ENCODE results near the gene RET.
"Not testable (repeated sequence)": the region's sequence is repeated elsewhere in the genome, so short reads cannot be mapped to it uniquely, and the experiment has no call there.

Gene RET

DNA sequence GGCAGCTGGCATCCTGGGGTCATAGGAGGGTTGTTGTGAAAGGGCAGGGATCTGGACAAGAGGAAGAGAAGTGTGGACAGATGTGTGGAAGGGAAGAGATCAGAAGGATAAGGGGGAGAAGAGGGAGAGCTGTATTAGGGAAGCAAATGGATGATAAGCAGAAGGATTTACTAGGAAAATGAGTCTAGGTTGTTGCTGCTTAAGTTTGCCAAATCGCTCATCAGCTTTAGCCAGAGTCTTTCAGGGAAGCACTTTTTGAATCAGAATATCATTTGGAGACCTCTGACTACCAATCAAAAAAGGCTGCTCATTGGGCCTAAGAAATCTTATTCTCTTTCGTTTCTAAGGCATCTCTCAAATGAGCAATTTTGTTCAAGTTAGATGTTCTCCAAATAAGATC is 58.8 kb downstream of the RET start:
- no peak for DNase-seq (ENCODE audit: low read depth in 2 of 2)

DNA sequence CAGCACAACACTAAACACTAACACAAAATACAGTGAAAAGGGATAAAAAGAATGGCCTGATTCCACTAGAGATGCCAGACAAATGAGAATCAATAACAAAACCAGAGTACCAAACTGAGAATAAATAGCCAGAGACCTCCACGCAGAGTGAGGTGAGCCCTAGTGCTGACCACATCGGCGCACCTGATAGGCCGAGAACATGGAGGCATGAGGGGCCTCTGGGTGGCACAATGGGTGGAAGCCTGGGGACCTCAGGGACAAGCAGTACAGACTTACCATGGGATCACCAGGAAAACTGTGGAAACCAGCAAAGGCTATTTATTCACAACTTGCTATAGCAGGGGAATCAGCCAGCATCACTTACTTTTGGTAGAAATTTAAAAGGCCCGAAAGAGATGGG is 59.6 kb downstream of the RET start:
- no peak for DNase-seq (ENCODE audit: low read depth in 2 of 2)

DNA sequence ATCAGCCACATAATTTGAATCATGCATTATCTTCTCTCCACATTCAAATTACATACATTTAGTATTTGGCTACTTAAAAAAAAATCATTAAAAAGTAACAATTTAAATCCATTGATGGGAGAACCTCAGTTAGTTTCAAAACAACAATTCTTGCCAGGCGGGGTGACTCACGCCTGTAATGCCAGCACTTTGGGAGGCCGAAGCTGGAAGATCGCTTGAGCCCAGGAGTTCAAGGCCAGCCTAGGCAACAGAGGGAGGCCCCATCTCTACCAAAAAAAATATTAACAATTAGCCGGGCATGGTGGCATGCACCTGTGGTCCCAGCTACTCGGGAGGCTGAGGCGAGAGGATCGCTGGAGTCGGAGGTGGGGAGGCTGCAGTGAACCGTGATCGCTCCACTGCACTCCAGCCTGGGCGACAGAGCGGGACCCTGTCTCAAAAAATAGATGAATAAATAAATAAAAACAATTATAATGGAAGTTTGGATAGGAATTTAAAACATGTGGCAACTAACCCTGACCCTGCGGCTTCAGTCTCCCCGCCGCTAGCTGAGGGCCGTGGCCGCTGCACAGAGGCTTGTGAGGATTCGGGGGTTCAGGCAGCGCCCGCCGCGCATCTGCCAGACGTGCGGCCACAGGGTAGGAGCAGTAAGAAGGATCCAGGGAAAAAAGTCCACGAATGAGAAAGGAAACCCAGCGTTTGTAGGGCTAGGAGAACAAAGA is 60.3 kb downstream of the RET start:
- DNase-seq (ENCODE audit: low read depth in 2 of 2), result no peak

DNA sequence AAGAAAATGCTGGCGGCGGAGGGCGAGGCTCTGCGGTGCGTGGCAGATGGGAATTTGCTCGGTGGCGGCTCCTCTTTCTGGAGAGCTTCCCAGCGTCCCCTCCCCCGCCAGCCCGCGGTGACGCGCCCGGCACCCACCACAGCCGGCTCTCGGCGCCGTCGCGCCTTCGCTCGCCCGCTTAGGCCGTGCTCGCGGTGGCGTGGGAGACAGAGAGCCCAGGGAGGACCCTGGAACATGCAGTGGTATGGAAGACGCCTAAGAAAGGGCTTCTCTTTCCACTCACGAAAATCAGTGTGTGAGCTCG is 60.8 kb downstream of the RET start:
- no peak for DNase-seq (ENCODE audit: low read depth in 2 of 2)

DNA sequence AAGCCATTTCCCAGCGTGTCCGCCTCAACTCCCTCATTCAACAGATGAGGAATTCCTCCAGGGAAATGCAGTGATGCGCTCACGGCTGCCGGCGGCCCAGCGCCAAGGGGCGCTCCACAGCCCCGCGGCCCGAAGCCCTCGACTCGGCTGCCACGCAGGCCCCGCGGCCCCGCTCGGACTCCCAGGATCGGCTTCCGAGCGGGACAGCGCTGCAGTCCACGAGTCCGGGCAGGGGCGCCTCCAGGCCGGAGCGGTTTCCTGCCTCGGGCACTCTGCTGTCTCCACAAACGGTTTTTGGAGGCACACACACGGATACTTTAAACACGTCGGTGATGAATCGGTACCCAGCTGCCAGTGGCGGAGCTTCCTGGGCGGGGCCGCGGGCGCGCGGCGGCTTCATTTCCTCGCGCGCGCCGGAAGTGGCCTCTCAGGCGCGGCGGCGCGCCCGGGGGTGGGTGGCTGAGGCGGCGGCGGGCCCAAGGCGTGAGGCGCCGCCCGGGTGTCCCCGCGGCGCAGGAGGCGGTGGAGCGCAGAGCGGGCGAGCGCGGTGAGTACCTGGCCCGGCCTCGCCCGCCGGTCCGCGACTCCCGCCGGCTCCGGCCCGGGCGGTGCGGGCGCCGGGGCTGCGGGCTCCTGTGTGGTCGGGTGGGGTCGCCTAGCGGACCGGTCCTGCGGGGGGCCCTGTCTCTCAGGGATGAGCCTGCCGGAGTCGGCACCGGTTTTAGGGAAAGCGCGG is 61.3 kb downstream of the RET start, which contains the start of gene CSGALNACT2:
Gene CSGALNACT2 (plus strand): TSS at position 425 of the 736 bp plus-strand sequence. CDS start 16,705 bp downstream, outside the sequence.
- DNase-seq (ENCODE audit: low read depth in 2 of 2), result peak; percentile 85 to 86

DNA sequence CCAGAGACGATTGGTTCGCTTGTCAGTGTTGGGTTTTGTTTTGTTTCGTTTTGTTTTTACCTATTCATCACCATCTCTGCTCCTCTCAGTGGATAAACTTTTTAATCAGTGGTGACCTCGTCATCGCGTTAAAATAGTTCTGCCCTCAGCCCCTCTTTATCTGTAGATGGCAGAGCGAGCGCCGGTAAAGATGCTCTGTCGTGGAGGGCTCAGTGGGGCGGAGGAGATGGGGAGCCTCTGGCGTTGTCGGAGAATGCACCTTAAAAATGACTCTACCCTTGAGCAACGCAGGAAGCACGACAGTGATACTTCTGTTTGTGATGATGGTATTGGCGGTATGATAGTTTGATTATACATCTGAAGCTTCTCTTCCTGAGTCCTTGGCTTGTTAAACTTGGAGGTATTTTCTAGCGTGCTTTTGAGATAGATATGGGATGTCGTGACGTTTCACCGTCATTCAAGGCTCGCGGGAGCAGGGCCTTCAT is 61.9 kb downstream of the RET start:
- DNase-seq (ENCODE audit: low read depth in 2 of 2), result peak in 1 of 2 donors; percentile 52

DNA sequence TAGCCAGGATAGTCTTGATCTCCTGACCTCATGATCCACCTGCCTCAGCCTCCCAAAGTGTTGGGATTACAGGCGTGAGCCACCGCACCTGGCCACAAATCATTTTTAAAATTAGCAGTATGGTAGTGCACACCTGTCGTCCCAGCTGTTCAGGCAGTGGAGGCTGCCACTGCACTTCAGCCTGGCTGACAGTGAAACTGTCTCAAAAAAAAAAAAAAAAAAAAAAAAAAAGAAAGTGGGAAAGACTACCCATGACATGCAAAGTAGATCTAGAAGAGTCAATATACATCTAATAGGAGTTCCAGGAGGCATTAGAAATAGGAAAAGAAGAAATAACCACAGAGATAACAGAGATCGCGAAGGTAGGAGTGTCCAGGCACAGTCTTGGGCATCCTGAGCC is 64.6 kb downstream of the RET start:
- DNase-seq (ENCODE audit: low read depth in 2 of 2), result no peak

DNA sequence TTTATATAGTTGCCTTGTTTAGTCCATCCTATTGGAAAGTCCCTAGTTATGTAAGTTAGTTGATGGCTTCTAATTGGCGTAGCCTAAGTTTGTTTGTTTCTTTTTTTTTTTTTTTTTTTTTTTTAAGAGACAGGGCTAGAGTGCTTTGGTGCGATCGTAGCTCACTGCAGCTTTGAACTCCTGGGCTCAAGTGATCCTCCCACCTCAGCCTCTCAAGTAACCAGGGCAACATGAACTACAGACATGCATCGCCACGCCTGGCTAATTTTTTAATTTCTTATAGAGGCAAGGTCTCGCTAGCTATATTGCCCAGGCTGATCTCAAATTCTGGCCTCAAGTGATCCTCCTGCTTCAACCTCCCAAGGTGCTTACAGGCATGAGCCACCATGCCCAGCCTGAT is 68.4 kb downstream of the RET start:
- no peak for DNase-seq (ENCODE audit: low read depth in 2 of 2)

DNA sequence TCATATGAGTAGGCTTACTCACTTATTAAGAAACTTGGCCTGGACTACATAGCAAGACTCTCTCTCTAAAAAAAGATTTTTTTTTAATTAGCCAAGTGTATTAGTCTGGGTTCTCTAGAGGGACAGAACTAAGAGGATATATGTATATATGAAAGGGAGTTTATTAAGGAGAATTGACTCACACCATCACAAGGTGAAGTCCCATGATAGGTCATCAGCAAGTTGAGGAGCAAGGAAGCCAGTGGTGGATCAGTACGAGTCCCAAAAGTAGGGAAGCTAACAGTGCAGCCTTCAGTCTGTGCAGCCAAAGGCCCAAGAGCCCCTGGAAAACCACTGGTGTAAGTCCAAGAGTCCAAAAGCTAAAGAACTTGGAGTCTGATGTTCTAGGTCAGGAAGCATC is 69.1 kb downstream of the RET start:
- DNase-seq (ENCODE audit: low read depth in 2 of 2), result not testable (repeated sequence)

DNA sequence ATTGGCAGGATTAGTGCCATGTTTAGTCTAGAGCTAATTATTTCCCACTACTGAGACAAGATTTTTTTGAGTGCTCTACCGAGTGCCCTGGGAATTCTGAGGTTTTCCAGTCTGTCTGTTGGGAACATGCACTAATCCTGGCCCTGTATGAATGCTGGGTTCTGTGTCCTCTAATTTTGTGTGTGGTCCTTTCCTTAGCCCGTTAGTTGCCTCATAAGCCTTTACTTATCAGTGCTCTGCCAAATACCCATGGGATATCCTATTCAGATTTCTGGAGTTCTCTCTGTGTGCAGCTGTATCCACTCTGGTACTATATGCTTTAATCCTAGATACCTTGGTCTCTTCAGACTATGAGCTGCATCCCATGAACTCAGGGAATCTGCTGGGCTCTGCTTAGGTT is 74.5 kb downstream of the RET start:
- no peak for DNase-seq (ENCODE audit: low read depth in 2 of 2)

DNA sequence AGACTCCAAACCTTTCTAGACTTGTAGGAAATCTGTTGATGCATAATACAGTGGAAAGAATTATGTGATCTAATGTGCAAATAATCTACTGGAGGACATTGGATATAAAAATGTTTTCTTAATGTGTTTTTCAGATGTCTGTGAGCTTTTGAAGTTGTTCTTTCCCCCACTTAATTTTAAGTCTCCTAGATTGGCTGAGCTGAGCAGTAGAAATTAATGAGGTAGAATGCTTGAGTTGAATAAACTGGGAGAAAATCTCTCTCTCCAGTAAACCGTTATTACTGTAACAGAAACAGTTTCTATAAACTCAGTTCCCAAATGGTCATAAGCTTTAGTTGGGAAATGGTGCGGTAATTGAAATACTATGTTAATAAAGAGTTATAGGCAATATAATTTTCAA is 77.0 kb downstream of the RET start:
- DNase-seq (ENCODE audit: low read depth in 2 of 2), result no peak

DNA sequence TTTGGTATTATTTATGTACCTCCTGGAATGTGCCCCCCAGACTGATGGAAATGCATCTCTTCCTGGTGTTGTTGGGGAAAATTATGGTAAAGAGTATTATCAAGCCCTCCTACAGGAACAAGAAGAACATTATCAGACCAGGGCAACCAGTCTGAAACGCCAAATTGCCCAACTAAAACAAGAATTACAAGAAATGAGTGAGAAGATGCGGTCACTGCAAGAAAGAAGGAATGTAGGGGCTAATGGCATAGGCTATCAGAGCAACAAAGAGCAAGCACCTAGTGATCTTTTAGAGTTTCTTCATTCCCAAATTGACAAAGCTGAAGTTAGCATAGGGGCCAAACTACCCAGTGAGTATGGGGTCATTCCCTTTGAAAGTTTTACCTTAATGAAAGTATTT is 78.4 kb downstream of the RET start:
- no peak for DNase-seq (ENCODE audit: low read depth in 2 of 2)

DNA sequence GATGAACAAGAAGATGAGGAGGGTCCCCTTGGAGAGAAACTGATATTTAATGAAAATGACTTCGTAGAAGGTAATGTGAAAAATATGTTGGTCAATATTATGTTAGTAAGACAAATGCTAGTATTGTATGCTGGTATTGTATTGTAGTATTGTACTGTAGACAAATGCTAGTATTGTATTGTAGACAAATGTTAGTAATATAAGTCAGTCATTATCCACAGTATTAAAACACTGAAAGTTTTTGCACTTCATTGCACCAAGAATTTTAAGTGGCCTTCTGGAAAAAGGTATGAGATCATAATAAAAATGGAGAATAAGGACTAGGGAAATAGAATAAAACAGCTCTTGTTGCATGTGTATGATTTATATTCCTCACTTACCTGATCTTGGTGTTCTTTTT is 78.9 kb downstream of the RET start:
- no peak for DNase-seq (ENCODE audit: low read depth in 2 of 2)

DNA sequence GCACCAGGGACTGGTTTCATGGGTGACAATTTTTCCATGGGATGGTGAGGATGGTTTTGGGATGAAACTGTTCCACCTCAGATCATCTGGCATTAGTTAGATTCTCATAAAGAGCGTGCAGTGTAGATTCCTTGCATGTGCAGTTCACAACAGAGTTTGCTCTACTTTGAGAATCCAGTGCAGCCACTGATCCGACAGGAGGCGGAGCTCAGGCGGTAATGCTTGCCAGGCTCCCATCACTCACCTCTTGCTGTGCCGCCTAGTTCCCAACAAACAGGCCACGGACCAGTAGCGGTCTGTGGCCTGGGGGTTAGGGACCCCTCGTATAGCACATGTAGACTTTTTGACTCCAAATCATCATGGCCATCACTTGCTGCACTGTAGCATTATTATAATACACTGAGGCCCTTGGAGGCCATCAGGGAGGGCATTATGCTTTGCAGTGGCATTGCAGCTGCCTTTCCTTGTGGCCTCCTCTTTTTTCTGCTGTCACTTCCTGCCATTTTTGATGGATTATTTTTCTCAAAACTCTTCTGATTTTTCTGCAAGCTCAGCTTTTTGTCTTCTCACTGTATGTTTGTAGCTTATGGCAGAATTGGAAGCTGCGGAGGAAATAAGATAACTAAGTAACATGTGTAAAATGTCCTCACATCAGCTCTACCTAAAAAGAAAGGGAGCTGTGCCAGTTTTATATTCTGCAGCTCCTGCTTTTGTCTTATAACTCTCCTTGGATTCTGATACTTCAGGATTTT is 79.9 kb downstream of the RET start:
- DNase-seq (ENCODE audit: low read depth in 2 of 2), result no peak

DNA sequence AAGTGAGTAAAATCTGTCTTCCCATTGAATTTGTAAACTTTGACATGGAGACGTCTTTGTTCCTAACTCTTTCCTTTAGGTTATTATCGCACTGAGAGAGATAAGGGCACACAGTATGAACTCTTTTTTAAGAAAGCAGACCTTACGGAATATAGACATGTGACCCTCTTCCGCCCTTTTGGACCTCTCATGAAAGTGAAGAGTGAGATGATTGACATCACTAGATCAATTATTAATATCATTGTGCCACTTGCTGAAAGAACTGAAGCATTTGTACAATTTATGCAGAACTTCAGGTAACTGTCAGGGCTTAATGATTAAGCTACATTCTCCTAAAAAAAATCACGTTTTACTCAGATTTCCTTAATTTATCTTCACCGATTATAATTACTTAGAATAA is 81.8 kb downstream of the RET start:
- DNase-seq (ENCODE audit: low read depth in 2 of 2), result no peak

DNA sequence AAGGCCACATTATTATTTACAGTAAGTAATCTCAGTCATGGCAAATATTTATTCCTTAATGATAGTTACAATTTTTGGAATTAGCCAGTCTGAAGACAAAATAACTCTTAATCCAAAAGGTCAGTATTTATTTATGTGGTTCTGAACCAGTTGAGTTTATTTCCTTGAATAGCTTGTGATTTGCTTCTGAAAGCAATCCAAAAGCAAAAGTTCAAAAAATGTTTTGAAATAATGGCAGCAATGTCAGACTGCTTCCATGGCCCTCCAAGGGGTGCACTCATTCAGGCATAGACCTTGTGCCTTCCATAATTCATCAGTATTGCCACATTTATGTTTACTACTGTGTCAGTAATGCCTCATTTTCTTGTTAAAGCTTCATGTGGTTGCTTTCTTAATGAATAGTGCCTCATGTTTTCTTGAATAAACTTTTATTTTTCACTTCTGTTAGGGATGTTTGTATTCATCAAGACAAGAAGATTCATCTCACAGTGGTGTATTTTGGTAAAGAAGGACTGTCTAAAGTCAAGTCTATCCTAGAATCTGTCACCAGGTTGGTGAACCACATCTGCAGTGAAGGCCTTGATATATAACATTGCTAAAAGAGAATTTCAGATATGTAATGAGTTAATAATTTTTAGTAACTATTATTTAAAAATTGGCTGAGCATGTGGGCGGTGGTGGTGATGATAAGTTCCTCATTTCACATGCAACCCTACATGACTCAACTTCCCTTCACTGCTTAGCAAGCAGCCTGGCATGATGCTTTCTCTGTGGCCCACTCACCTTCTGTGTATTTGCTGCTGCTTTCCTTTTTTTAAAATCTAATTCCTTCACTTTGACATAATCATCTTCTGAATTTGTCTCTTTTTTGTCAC is 83.4 kb downstream of the RET start:
- peak in 1 of 2 donors; percentile 11 for DNase-seq (ENCODE audit: low read depth in 2 of 2)

DNA sequence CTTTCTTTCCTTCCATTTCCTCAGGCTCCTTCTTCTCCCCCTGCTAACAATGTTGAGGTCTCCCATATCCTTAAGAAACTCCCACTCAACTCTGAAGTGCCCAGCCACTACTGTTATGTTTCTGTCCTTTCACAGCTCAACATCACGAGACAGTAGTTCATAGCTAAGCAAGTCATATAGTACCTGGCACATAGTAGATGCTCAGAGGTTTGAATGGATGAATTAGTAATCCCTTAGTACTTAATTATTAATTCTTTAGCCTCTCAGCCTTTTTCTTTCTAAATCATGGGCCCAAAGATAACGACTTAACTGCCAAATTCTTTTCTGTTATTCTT is 84.0 kb downstream of the RET start:
- no peak for DNase-seq (ENCODE audit: low read depth in 2 of 2)

DNA sequence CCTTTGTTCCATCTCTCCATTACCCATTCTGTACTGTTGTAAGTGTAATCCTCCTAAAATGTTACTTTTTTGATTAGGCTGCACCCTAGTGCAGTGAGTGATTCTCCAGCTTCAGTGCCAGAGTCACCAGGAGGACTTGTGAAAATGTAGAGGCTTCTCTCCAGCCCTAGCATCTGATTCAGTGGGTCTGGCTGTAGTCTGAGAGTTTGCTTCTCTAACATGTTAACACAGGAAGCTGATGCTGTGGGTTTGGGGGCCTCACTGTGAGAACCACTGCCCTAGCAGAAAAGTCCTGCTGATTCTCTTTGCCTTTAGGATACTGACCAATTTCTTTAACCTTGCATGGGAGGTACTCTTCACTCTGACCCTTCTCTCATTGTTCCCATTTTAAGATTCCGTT is 85.7 kb downstream of the RET start:
- no peak for DNase-seq (ENCODE audit: low read depth in 2 of 2)

DNA sequence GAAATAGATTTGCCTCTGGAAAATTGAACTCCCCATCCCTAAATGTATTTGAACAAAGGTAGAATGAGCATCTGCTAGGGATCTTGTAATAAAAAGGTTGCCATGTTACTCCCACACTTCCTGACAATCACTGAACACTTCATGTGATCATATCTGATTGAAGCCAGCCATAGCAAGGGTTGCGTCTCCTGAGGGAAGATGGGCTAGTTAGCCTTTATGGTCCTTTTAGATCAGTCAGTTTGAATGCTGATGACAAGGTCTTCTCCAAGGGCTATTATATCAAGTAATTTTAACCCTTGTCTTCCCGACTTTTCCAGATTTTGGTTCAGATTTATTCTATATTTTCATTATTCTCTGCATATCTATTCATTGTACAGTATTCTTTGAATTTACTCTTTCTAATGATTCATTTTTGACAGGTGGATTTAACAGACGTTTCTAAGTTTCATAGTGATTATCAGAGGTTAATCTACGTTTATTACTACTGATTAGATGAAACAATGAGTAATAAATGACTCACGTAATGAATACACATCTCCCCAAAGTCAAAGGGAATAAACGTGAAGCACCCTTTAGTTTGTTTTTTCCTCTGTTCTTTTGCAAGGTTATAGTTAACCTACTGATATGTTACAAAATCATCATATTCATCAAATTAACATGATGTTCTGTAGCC is 89.5 kb downstream of the RET start:
- no peak for DNase-seq (ENCODE audit: low read depth in 2 of 2)

DNA sequence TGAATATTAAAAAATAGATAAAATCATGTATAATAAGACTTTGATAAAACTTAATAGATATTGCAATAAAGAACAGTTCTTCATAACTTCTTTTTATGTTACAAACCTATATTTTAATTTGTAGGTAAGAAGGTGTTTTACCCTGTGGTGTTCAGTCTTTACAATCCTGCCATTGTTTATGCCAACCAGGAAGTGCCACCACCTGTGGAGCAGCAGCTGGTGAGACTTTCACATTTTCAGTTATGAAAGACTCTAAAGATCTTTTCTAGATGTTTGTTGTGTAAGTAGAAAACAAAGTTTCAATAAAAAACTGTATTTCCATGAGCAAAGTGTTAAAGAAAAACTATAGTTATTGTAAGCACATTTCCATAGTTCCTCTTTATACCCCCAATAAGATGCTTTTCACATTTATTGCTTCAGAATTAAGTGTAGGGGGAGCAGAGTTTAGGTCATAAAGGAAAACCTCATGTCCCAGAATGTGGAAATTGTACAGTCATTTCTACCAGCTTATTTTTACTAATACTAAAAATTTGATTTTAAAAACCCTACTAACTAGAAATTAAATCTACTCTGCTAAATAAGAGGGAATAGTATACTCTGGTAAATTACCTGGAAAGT is 90.1 kb downstream of the RET start:
- DNase-seq (ENCODE audit: low read depth in 2 of 2), result no peak

DNA sequence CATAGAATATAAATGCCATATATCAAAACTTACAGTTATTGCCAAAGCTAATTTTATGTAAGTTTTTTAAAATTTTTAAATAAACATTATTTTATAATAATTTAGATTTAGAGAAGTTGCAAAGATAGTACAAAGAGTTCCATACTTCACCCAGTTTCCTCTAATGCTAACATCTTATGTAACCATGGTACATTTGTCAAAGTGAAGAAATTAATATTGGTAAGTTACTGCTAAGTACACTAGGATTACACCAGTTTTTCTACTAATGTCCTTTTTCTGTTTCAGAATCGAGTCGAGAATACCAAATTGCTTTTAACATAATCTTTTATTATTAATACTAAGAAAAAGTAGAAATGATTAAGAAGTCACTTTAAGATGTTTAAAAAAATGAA is 90.6 kb downstream of the RET start:
- DNase-seq (ENCODE audit: low read depth in 2 of 2), result no peak

Measured in stimulated activated CD8-positive, alpha-beta memory T cell treated with anti-CD3 and anti-CD28 coated beads, Interleukin-15, amount 100 ng/mL, for 48 hours (primary cell).